GM04504 (cell line): ENCODE data around the gene GALM.
"Not testable (repeated sequence)": the region's sequence is repeated elsewhere in the genome, so short reads cannot be mapped to it uniquely, and the experiment has no call there.

ENCODE experiments used
- DNase-seq: peaks from one replicate; pipeline ENCODE4 v3.0.0-alpha.2; 2012; ENCODE audit warnings: low read depth

The GALM gene

GRCh38 chr2:38650012-38650411 lies 15.9 kb upstream of the GALM start:
- no peak for DNase-seq

- DNase-seq, result no peak
Measured at GRCh38 chr2:38650717-38651116, 15.2 kb upstream of the GALM start.

- no peak for DNase-seq
Measured at GRCh38 chr2:38652431-38653273, 13.3 kb upstream of the GALM start.

- no peak for DNase-seq
Measured at GRCh38 chr2:38653380-38653714, 12.6 kb upstream of the GALM start.

- no peak for DNase-seq
Measured at GRCh38 chr2:38653715-38654527, 12.0 kb upstream of the GALM start.

- DNase-seq, result no peak
Measured at GRCh38 chr2:38654528-38655381, 11.2 kb upstream of the GALM start.

- no peak for DNase-seq
Measured at GRCh38 chr2:38655441-38655840, 10.5 kb upstream of the GALM start.

- no peak for DNase-seq
Measured at GRCh38 chr2:38656866-38657480, 8.9 kb upstream of the GALM start.

GRCh38 chr2:38658613-38659012 lies 7.3 kb upstream of the GALM start:
- DNase-seq, result no peak

GRCh38 chr2:38659115-38659514 lies 6.8 kb upstream of the GALM start:
- no peak for DNase-seq

- no peak for DNase-seq
Measured at GRCh38 chr2:38660282-38660681, 5.6 kb upstream of the GALM start.

GRCh38 chr2:38661306-38661705 lies 4.6 kb upstream of the GALM start:
- DNase-seq, result no peak

- DNase-seq, result no peak
Measured at GRCh38 chr2:38666556-38666910, 619 bp downstream of the GALM start.

- DNase-seq, result no peak
Measured at GRCh38 chr2:38668092-38668491, 2.2 kb downstream of the GALM start.

GRCh38 chr2:38668779-38669479 lies 3.0 kb downstream of the GALM start:
- DNase-seq, result no peak

GRCh38 chr2:38671303-38671702 lies 5.4 kb downstream of the GALM start:
- DNase-seq, result no peak

- no peak for DNase-seq
Measured at GRCh38 chr2:38671946-38672345, 6.0 kb downstream of the GALM start.

- DNase-seq, result no peak
Measured at GRCh38 chr2:38672445-38673391, 6.8 kb downstream of the GALM start.

GRCh38 chr2:38676681-38677080 lies 10.8 kb downstream of the GALM start:
- DNase-seq, result no peak

- DNase-seq, result not testable (repeated sequence)
Measured at GRCh38 chr2:38680868-38681267, 15.0 kb downstream of the GALM start.
